Endothelial cell of umbilical vein (primary cell): Measurements from ENCODE around the gene CLCN4. TPM values are rescaled to one million over a fixed set of nuclear protein-coding genes. Genes with fewer than 3 reads are reported as not detected.

Source experiments
- BruUV-seq: library from RNA; stranded (reverse); fragments of 400-500 nt; replicated peaks from 2 replicates; lab custom pipeline; 2021; lab: Mats Ljungman, UMichigan
- CTCF ChIA-PET: fragments of 300-600, 350-600 bp; sonication (Branson Sonifier 250); formaldehyde crosslinking; loops from one replicate; lab custom pipeline; 2021; ENCODE audit warnings: antibody characterized with exemption, inconsistent platforms; lab: Charles Lee
- POLR2A ChIA-PET: fragments of 300-600, 350-600 bp; sonication (Branson Sonifier 250); formaldehyde crosslinking; loops from one replicate; lab custom pipeline; 2021; ENCODE audit warnings: antibody characterized with exemption, inconsistent platforms; lab: Charles Lee
- DNase-seq: peaks from one replicate; pipeline ENCODE4 v3.0.0-alpha.2; 2011; ENCODE audit warnings: low read depth, low spot score
- FAIRE-seq: peaks from 2 replicates; lab custom pipeline; 2011; peaks lifted over from hg19 to GRCh38; lab: Jason Lieb, UNC
- H2AFZ ChIP-seq: 2 replicates; pipeline ENCODE4 v1.6.0; 2012; ENCODE audit warnings: low read depth, low read length, control low read depth, inconsistent platforms
- H3K27ac ChIP-seq: 2 replicates; pipeline ENCODE4 v1.5.1; 2011; ENCODE audit warnings: low read depth, mild to moderate bottlenecking, control low read depth, low read length, moderate library complexity; ENCODE audit not compliant: insufficient read depth
- H3K27me3 ChIP-seq, 2 experiments: 2 replicates each; pipeline versions ENCODE4 v1.6.0 to v1.6.1; 2011; ENCODE audit warnings: low read length in 2 of 2, mixed read lengths in 1 of 2; ENCODE audit not compliant: control insufficient read depth in 2 of 2, insufficient read depth in 2 of 2
- H3K36me3 ChIP-seq, 2 experiments: 2 replicates in 1 of 2; 3 replicates in 1 of 2; pipeline ENCODE4 v1.5.1; 2011; ENCODE audit warnings: low read length in 2 of 2, mild to moderate bottlenecking in 1 of 2, moderate library complexity in 1 of 2; ENCODE audit not compliant: control insufficient read depth in 2 of 2, insufficient read depth in 2 of 2; ENCODE audit errors: extremely low read depth in 1 of 2
- H3K4me1 ChIP-seq: 3 replicates; pipeline ENCODE4 v1.5.1; 2011; ENCODE audit warnings: mild to moderate bottlenecking, low read length; ENCODE audit not compliant: control insufficient read depth, insufficient read depth; ENCODE audit errors: extremely low read depth
- H3K4me2 ChIP-seq: 2 replicates; pipeline ENCODE4 v1.6.1; 2011; ENCODE audit warnings: low read length, control low read depth, mixed read lengths; ENCODE audit not compliant: insufficient read depth
- H3K4me3 ChIP-seq, 3 experiments: fragments of 200-600 bp in 1 of 3; sonication (generic), shearing (Covaris generic) in 1 of 3; replicated peaks in 1 of 3; 2 replicates each; pipeline ENCODE4 v1.5.1; 2011 to 2016; ENCODE audit warnings: control low read depth in 3 of 3, low read length in 3 of 3, mild to moderate bottlenecking in 2 of 3, inconsistent platforms in 1 of 3, low read depth in 1 of 3, moderate library complexity in 1 of 3; ENCODE audit not compliant: insufficient read depth in 1 of 3
- H3K79me2 ChIP-seq: 2 replicates; pipeline ENCODE4 v1.6.0; 2012; ENCODE audit warnings: low read length, inconsistent platforms; ENCODE audit not compliant: control insufficient read depth, insufficient read depth
- H3K9ac ChIP-seq: replicated peaks from 2 replicates; pipeline ENCODE3; 2011; ENCODE audit warnings: low read length, control low read depth; ENCODE audit not compliant: insufficient read depth; ENCODE audit errors: extremely low read depth
- H3K9me1 ChIP-seq: replicated peaks from 3 replicates; pipeline ENCODE4 v1.6.0; 2011; ENCODE audit warnings: mild to moderate bottlenecking, low read length; ENCODE audit not compliant: control insufficient read depth, insufficient read depth; ENCODE audit errors: extremely low read depth
- H3K9me3 ChIP-seq: replicated peaks from 2 replicates; pipeline ENCODE4 v1.5.1; 2012; ENCODE audit warnings: low read length, inconsistent platforms; ENCODE audit not compliant: control insufficient read depth, insufficient read depth
- H4K20me1 ChIP-seq: replicated peaks from 2 replicates; pipeline ENCODE3; 2011; ENCODE audit warnings: mild to moderate bottlenecking, low read length; ENCODE audit not compliant: control insufficient read depth, insufficient read depth; ENCODE audit errors: extremely low read depth
- CTCF ChIP-seq, 2 donors: IDR thresholded peaks; 1 replicate in 1 of 2; 2 replicates in 1 of 2; pipeline ENCODE4 v1.5.1; 2011; ENCODE audit warnings: low read length in 2 of 2, mild to moderate bottlenecking in 2 of 2, moderate library complexity in 2 of 2, control low read depth in 1 of 2, inconsistent platforms in 1 of 2, low read depth in 1 of 2; ENCODE audit not compliant: insufficient read depth in 1 of 2; ENCODE audit errors: extremely low read depth in 1 of 2
- EZH2 ChIP-seq: IDR thresholded peaks from 2 replicates; pipeline ENCODE4 v1.6.1; 2012; ENCODE audit warnings: borderline replicate concordance, low read depth, mild to moderate bottlenecking, moderate library complexity, low read length, inconsistent platforms; ENCODE audit not compliant: severe bottlenecking
- FOS ChIP-seq: IDR thresholded peaks from 2 replicates; pipeline ENCODE4 v1.6.1; 2011; ENCODE audit warnings: mild to moderate bottlenecking, low read length, moderate library complexity, borderline replicate concordance; ENCODE audit not compliant: insufficient read depth
- GATA2 ChIP-seq: IDR thresholded peaks from 2 replicates; pipeline ENCODE4 v1.7.0; 2011; ENCODE audit warnings: low read depth, mild to moderate bottlenecking, moderate library complexity, mixed read lengths, low read length; ENCODE audit not compliant: insufficient read length, insufficient read depth
- JUN ChIP-seq: IDR thresholded peaks from 2 replicates; pipeline ENCODE4 v1.6.1; 2011; ENCODE audit warnings: borderline replicate concordance, low read depth; ENCODE audit not compliant: insufficient read length, insufficient read depth
- MAX ChIP-seq: IDR thresholded peaks from 2 replicates; pipeline ENCODE4 v1.6.1; 2011; ENCODE audit not compliant: insufficient read depth, insufficient read length
- MYC ChIP-seq: IDR thresholded peaks from one replicate; pipeline ENCODE4 v1.6.1; 2011; ENCODE audit warnings: mild to moderate bottlenecking, low read depth, low read length
- POLR2A ChIP-seq: IDR thresholded peaks from 2 replicates; pipeline ENCODE4 v1.6.1; 2012; ENCODE audit warnings: low read depth, mild to moderate bottlenecking, control low read depth, low read length
- POLR2AphosphoS5 ChIP-seq: IDR thresholded peaks from 2 replicates; pipeline ENCODE4 v1.6.1; 2012; ENCODE audit warnings: low read depth, mild to moderate bottlenecking, control low read depth, low read length, moderate library complexity; ENCODE audit not compliant: insufficient read depth
- dilution Hi-C: fragments of 300-500 bp; cut with MboI; formaldehyde crosslinking; loops from one replicate; pipeline ENCODE4 v1.15.0; 2019; ENCODE audit warnings: low sequenced_read_pairs; ENCODE audit not compliant: extremely low pct_ligation_motif_present
- intact Hi-C: fragments of 100-400 bp; cut with micrococcal nuclease; formaldehyde crosslinking; loops from one replicate; pipeline ENCODE4 v1.10.0; 2022
- polyA plus RNA-seq, 4 experiments: library from polyadenylated mRNA; depleted of rRNA in 3 of 4; stranded (reverse) in 3 of 4; unstranded in 1 of 4; fragments of >200 nt; gene quantifications; 2 replicates each; pipeline versions ENCODE4 v1.2.1 to v1.2.3, GENCODE V29; 2011 to 2012; ENCODE audit warnings: missing spikeins in 1 of 4
- total RNA-seq: library from RNA; stranded (reverse); gene quantifications from 2 replicates; pipeline ENCODE4 v1.2.3, GENCODE V29; 2021

Gene CLCN4
- total and polyA plus RNA-seq, 2 donors (not counting 3 experiments of a cell fraction or from before 2014, with no cell fraction given), result 7.6 to 19.8 TPM

- Histone ChIP-seq H3K9ac (no peak overlapping the region), H3K27me3 (no peaks in the 10 kb centered on the region), H3K4me2 (no peak overlapping the region), H3K79me2 (no peaks in the 10 kb centered on the region), H3K9me1 (no peaks in the 10 kb centered on the region), H2AFZ (no peak overlapping the region), H3K9me3 (no peaks in the 10 kb centered on the region), H4K20me1 (no peaks in the 10 kb centered on the region), H3K4me1 (no peaks in the 10 kb centered on the region), H3K36me3 (no peaks in the 10 kb centered on the region), H3K27ac (no peak overlapping the region), H3K4me3 (no peak overlapping the region)
- FAIRE-seq (no peak), DNase-seq (no peak)
- ChIA-PET POLR2A (no interaction called here), CTCF (no interaction called here)
- intact Hi-C loops (no loop called here), dilution Hi-C loops (no loop called here)
- no peak for TF ChIP-seq CTCF (IDR thresholded peaks at IDR 0.05; ENCODE audit: extremely low read depth in 1 of 2, insufficient read depth in 1 of 2, low read depth in 1 of 2, low read length in 2 of 2)
- no peak for TF ChIP-seq EZH2
- no peak for TF ChIP-seq MAX
- no peak for TF ChIP-seq POLR2A
- no peak for TF ChIP-seq POLR2AphosphoS5
- no peak for TF ChIP-seq JUN
- TF ChIP-seq GATA2, result no peak
- TF ChIP-seq FOS, result no peak
- TF ChIP-seq MYC, result no peak
- no TSS peak for BruUV-seq
Observed at GRCh38 chrX:10239611-10240064, 82.9 kb downstream of the CLCN4 start.
